Thyroid gland (tissue), 4 donors: ENCODE measurements around the gene NDC80.

ENCODE experiments used
- CTCF ChIP-seq, 6 experiments: fragments of 200-600 bp in 3 of 6; fragments of 450-650 bp in 3 of 6; sonication (generic) in 3 of 6; IDR thresholded peaks; one replicate each; pipeline ENCODE4 v1.5.1; 2016 to 2019; ENCODE audit warnings: antibody characterized with exemption in 6 of 6, mild to moderate bottlenecking in 2 of 6, inconsistent platforms in 1 of 6, moderate library complexity in 1 of 6
- POLR2A ChIP-seq, 2 donors: fragments of 450-650 bp; IDR thresholded peaks; one replicate each; pipeline ENCODE4 v1.6.1; 2017; ENCODE audit warnings: antibody characterized with exemption in 2 of 2, mild to moderate bottlenecking in 2 of 2, moderate library complexity in 1 of 2

GRCh38 chr18:2571200-2572170 lies at the start of gene NDC80, which contains the start of gene METTL4:
- TF ChIP-seq POLR2A (IDR thresholded peaks at IDR 0.05), result peak in 1 of 2 donors; percentile 71
- TF ChIP-seq CTCF (IDR thresholded peaks at IDR 0.05), result peak in 1 of 6 experiments; percentile 0
